Body of pancreas (tissue), 4 donors: ENCODE measurements around the gene PLEKHA7. TPM values are rescaled to one million over a fixed set of nuclear protein-coding genes. Genes with fewer than 3 reads are reported as not detected.

Experiments used
- ATAC-seq: fragments of 150-250 bp; one replicate; pipeline ENCODE4 v1.9.1; 2016
- DNase-seq, 4 donors: peaks; one replicate each; pipeline ENCODE4 v3.0.0-alpha.2; 2019
- H3K27ac ChIP-seq, 4 donors: fragments of 200-600 bp; sonication (generic); 1 replicate in 3 of 4; 2 replicates in 1 of 4; pipeline versions ENCODE4 v1.5.1 to v1.6.1; 2016 to 2019; ENCODE audit warnings: mild to moderate bottlenecking in 1 of 4, mixed read lengths in 1 of 4, moderate library complexity in 1 of 4
- H3K27me3 ChIP-seq, 2 donors: fragments of 200-600 bp; sonication (generic); one replicate each; pipeline ENCODE4 v1.6.0; 2016; ENCODE audit warnings: mild to moderate bottlenecking in 1 of 2
- H3K36me3 ChIP-seq, 2 donors: fragments of 200-600 bp; sonication (generic); replicated peaks in 1 of 2; 2 replicates each; pipeline ENCODE4 v1.5.1; 2016; ENCODE audit warnings: low read depth in 2 of 2; ENCODE audit not compliant: insufficient read depth in 1 of 2
- H3K4me1 ChIP-seq: fragments of 200-600 bp; sonication (generic); one replicate; pipeline ENCODE4 v1.6.0; 2016
- H3K4me3 ChIP-seq, 2 donors: fragments of 200-600 bp; sonication (generic); 1 replicate in 1 of 2; 2 replicates in 1 of 2; pipeline ENCODE4 v1.5.1; 2016 to 2019
- H3K9me3 ChIP-seq, 3 donors: fragments of 200-600 bp; sonication (generic); 1 replicate in 2 of 3; 2 replicates in 1 of 3; pipeline ENCODE4 v1.5.1; 2016
- POLR2A ChIP-seq, 3 donors: fragments of 450-650 bp; IDR thresholded peaks; one replicate each; pipeline ENCODE4 v1.6.1; 2016; ENCODE audit warnings: antibody characterized with exemption in 3 of 3, mild to moderate bottlenecking in 2 of 3
- WGBS, 2 donors: methylation state at CpG; one replicate each; pipeline ENCODE4 v1.1.5; 2017; 5-methylcytosine and 5-hydroxymethylcytosine counted together
- intact Hi-C: fragments of 100-400 bp; cut with DNase I; formaldehyde crosslinking; loops from one replicate; pipeline ENCODE4 v1.15.1; 2023
- total RNA-seq, 2 donors: library from RNA; depleted of rRNA; stranded (reverse); fragments of >200 nt; gene quantifications; one replicate each; pipeline ENCODE4 v1.1.0, GENCODE V29; 2016
- TF ChIP-seq, protein P1 (sequence below), 7 experiments: fragments of 450-650 bp in 4 of 7; fragments of 200-600 bp in 3 of 7; sonication (generic) in 3 of 7; IDR thresholded peaks; one replicate each; pipeline ENCODE4 v1.5.1; 2016 to 2019; ENCODE audit warnings: antibody characterized with exemption in 7 of 7

The PLEKHA7 gene
- total RNA-seq, 2 donors from 2014 or later: 30.4 to 34.6 TPM

- WGBS, 2 donors: 85 to 88% methylated on average over 11 to 12 of the region's 12 CpGs
- Histone ChIP-seq H3K9me3 (no peaks in the 10 kb centered on the region), H3K27ac (no peak overlapping the region), H3K36me3 (no peaks in the 10 kb centered on the region), H3K27me3 (no peaks in the 10 kb centered on the region), H3K4me3 (no peak overlapping the region), H3K4me1 (no peaks in the 10 kb centered on the region)
- TF ChIP-seq, protein P1, sequence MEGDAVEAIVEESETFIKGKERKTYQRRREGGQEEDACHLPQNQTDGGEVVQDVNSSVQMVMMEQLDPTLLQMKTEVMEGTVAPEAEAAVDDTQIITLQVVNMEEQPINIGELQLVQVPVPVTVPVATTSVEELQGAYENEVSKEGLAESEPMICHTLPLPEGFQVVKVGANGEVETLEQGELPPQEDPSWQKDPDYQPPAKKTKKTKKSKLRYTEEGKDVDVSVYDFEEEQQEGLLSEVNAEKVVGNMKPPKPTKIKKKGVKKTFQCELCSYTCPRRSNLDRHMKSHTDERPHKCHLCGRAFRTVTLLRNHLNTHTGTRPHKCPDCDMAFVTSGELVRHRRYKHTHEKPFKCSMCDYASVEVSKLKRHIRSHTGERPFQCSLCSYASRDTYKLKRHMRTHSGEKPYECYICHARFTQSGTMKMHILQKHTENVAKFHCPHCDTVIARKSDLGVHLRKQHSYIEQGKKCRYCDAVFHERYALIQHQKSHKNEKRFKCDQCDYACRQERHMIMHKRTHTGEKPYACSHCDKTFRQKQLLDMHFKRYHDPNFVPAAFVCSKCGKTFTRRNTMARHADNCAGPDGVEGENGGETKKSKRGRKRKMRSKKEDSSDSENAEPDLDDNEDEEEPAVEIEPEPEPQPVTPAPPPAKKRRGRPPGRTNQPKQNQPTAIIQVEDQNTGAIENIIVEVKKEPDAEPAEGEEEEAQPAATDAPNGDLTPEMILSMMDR (IDR thresholded peaks at IDR 0.05): no peak
- no peak for TF ChIP-seq POLR2A (IDR thresholded peaks at IDR 0.05)
- DNase-seq: no peak
- intact Hi-C loops: no loop called here
- no peak for ATAC-seq
Measured at GRCh38 chr11:16771350-16772140, 242.7 kb downstream of the PLEKHA7 start.

- ATAC-seq (no peak), DNase-seq (no peak)
- TF ChIP-seq, protein P1 (IDR thresholded peaks at IDR 0.05): no peak
- TF ChIP-seq POLR2A (IDR thresholded peaks at IDR 0.05): no peak
- no peak overlapping the region for H3K4me3 ChIP-seq
- no peaks in the 10 kb centered on the region for H3K36me3 ChIP-seq
- H3K9me3 ChIP-seq: no peaks in the 10 kb centered on the region
- intact Hi-C loops: no loop called here
- H3K4me1 ChIP-seq: no peaks in the 10 kb centered on the region
- H3K27me3 ChIP-seq: no peaks in the 10 kb centered on the region
- 78 to 86% methylated on average over 8 to 11 of the region's 11 CpGs for WGBS, 2 donors
- no peak overlapping the region for H3K27ac ChIP-seq
Measured at GRCh38 chr11:16770016-16770415, 244.2 kb downstream of the PLEKHA7 start.

DNA sequence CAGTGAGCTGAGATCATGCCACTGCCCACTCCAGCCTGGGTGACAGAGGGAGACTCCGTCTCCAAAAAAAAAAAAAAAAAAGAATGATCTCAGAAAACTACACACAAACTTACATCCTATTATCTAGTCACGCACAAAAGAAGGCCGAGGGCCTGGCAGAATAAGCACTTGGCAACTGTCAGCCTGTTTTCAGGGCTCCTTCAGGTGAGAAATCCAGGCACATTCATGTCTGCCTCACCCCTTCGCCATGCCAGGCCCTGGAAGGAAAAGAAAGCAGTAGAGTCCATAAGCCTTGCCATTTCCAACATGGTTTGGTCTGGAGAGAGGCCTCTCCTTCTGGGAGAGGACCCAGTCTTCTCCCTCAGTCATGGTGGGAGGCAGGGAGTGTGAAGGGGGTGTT, 244.8 kb downstream of the PLEKHA7 start:
- no peak for DNase-seq
- Histone ChIP-seq H3K4me1 (no peaks in the 10 kb centered on the region), H3K9me3 (no peaks in the 10 kb centered on the region), H3K36me3 (no peaks in the 10 kb centered on the region), H3K4me3 (no peak overlapping the region), H3K27me3 (no peaks in the 10 kb centered on the region), H3K27ac (no peak overlapping the region)
- no peak for TF ChIP-seq POLR2A (IDR thresholded peaks at IDR 0.05)
- TF ChIP-seq, protein P1 (IDR thresholded peaks at IDR 0.05): no peak
- ATAC-seq: no peak
- WGBS, 2 donors: 92 to 94% methylated on average over 4 of the region's 4 CpGs
- intact Hi-C loops: no loop called here

GRCh38 chr11:16767957-16768356, 246.3 kb downstream of the PLEKHA7 start:
- WGBS, 2 donors: 86 to 92% methylated on average over 4 of the region's 4 CpGs
- intact Hi-C loops: no loop called here
- no peak for DNase-seq
- H3K4me3 ChIP-seq: no peak overlapping the region
- no peaks in the 10 kb centered on the region for H3K27me3 ChIP-seq
- TF ChIP-seq, protein P1 (IDR thresholded peaks at IDR 0.05): no peak
- TF ChIP-seq POLR2A (IDR thresholded peaks at IDR 0.05): no peak
- H3K4me1 ChIP-seq: no peaks in the 10 kb centered on the region
- no peak overlapping the region for H3K27ac ChIP-seq
- H3K9me3 ChIP-seq: no peaks in the 10 kb centered on the region
- H3K36me3 ChIP-seq: no peaks in the 10 kb centered on the region
- ATAC-seq: no peak

- 79 to 90% methylated on average over 4 of the region's 4 CpGs for WGBS, 2 donors
- no peak for TF ChIP-seq POLR2A (IDR thresholded peaks at IDR 0.05)
- TF ChIP-seq, protein P1 (IDR thresholded peaks at IDR 0.05): no peak
- H3K4me3 ChIP-seq: no peak overlapping the region
- no peak overlapping the region for H3K27ac ChIP-seq
- no peak for ATAC-seq
- no peak for DNase-seq
- H3K9me3 ChIP-seq: no peaks in the 10 kb centered on the region
- H3K27me3 ChIP-seq: no peaks in the 10 kb centered on the region
- no peaks in the 10 kb centered on the region for H3K4me1 ChIP-seq
- H3K36me3 ChIP-seq: no peaks in the 10 kb centered on the region
- intact Hi-C loops: no loop called here
Measured at GRCh38 chr11:16767137-16767536, 247.1 kb downstream of the PLEKHA7 start.
